ENCODE measurements around the gene PACC1.
"Not testable (repeated sequence)": the region's sequence is repeated elsewhere in the genome, so short reads cannot be mapped to it uniquely, and the experiment has no call there.

PACC1 gene

DNA sequence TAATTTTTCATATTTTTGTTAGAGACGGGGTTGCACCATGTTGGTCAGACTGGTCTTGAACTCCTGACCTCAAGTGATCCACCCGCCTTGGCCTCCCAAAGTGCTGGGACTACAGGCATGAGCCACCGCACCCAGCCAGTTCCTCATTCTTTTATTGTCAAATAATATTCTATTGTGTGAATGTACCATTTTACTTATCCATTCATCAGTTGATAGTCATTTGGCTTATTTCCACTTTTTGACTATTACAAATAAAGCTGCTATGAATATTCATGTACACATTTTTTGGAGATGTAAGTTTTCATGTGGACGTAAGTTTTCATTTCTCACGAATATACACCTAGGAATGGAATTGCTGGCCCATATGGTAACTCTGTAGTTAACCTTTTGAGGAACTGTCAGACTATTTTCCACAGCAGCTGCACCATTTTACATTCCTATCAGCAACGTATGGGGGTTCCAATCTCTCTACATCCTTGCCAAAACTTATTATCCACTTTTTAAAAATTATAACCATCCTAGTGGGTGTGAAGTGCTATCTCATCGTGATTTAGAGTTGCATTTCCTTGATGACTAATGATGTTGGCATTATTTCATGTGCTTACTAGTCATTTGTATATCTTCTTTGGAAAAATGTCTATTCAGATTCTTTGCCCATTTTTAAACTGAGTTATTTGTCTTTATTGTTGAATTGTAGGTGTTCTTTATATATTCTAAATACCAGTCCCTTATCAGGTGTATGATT lies 12.7 kb downstream of the PACC1 start:
- Histone ChIP-seq H3K27ac (no peak overlapping the region), H3K4me3 (no peak overlapping the region), H3K27me3 (no peaks in the 10 kb centered on the region), H3K4me1 (no peaks in the 10 kb centered on the region), H3K9me3 (no peaks in the 10 kb centered on the region), H3K36me3 (peaks cover 3 to 7% (median 7%) of the 10 kb centered on the region in 3 donors)
- intact Hi-C loops (cut with DNase I; ENCODE audit: low total_unique reads) = no loop called here
- TF ChIP-seq, protein P1, sequence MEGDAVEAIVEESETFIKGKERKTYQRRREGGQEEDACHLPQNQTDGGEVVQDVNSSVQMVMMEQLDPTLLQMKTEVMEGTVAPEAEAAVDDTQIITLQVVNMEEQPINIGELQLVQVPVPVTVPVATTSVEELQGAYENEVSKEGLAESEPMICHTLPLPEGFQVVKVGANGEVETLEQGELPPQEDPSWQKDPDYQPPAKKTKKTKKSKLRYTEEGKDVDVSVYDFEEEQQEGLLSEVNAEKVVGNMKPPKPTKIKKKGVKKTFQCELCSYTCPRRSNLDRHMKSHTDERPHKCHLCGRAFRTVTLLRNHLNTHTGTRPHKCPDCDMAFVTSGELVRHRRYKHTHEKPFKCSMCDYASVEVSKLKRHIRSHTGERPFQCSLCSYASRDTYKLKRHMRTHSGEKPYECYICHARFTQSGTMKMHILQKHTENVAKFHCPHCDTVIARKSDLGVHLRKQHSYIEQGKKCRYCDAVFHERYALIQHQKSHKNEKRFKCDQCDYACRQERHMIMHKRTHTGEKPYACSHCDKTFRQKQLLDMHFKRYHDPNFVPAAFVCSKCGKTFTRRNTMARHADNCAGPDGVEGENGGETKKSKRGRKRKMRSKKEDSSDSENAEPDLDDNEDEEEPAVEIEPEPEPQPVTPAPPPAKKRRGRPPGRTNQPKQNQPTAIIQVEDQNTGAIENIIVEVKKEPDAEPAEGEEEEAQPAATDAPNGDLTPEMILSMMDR (IDR thresholded peaks at IDR 0.05) = no peak
- no peak for DNase-seq

DNA sequence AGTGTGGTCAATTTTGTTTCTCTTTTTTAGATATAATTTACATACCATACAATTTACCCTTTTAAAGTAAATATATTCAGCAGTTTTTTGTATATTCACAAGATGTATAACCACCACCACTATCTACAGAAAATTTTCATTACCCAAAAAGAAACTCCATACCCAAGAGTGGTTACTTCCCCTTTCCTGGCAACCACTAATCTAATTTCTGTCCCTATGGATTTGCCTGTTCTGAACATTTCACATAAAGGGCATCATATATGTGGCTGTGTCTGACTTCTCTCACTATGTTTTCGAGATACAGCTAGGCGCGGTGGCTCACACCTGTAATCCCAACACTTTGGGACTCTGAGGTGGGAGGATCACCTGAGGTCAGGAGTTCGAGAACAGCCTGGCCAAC lies 13.6 kb downstream of the PACC1 start:
- DNase-seq = no peak
- intact Hi-C loops (cut with DNase I; ENCODE audit: low total_unique reads) = no loop called here
- no peak overlapping the region for H3K27ac ChIP-seq
- TF ChIP-seq, protein P1 (IDR thresholded peaks at IDR 0.05) = no peak
- no peaks in the 10 kb centered on the region for H3K27me3 ChIP-seq
- H3K4me1 ChIP-seq = no peaks in the 10 kb centered on the region
- H3K9me3 ChIP-seq = no peaks in the 10 kb centered on the region
- H3K36me3 ChIP-seq = peaks cover 0 to 6% (median 0%) of the 10 kb centered on the region in 3 donors
- H3K4me3 ChIP-seq = no peak overlapping the region

DNA sequence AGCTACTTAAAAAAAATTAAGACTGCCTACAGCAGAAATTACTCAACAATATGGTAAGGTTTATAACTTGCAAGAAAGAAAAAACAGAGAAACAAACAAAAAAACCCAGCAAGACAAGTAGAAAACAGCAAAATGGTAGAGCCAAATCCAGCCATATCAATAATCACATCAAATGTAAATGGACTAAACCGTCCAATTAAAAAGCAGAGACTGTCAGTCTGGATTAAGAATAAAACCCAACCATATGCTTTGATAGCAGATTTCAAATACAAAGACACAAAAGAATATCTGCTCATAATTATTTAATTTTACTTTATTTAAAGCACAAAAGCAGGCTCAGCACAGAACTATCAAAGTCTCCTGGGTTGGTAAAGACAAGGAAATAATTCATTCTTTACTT lies 17.5 kb downstream of the PACC1 start:
- H3K4me1 ChIP-seq = no peaks in the 10 kb centered on the region
- no peak overlapping the region for H3K4me3 ChIP-seq
- TF ChIP-seq, protein P1 (IDR thresholded peaks at IDR 0.05) = no peak
- H3K36me3 ChIP-seq = peaks cover 0 to 6% (median 0%) of the 10 kb centered on the region in 3 donors
- DNase-seq = no peak
- no peaks in the 10 kb centered on the region for H3K9me3 ChIP-seq
- intact Hi-C loops (cut with DNase I; ENCODE audit: low total_unique reads) = no loop called here
- H3K27me3 ChIP-seq = no peaks in the 10 kb centered on the region
- H3K27ac ChIP-seq = no peak overlapping the region

DNA sequence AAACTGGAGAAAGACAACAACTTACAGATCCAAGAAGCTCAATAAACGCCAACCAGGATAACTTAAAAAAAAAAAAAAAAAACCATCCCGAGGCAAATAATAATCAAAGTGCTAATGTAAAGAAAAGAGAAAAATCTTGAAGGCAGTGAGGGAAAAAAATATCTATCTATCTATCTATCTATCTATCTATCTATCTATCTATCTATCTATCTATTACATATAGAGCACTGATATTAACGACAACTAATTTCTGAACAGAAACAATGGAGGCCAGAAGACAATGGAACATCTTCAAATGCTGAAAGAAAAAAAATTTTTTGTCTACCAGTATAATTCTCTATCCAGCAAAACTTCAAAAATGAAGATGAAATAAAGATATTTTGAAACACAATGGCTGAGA lies 18.0 kb downstream of the PACC1 start:
- Histone ChIP-seq H3K4me3 (no peak overlapping the region), H3K4me1 (no peaks in the 10 kb centered on the region), H3K9me3 (no peaks in the 10 kb centered on the region), H3K27ac (no peak overlapping the region), H3K36me3 (peaks cover 0 to 6% (median 0%) of the 10 kb centered on the region in 3 donors), H3K27me3 (no peaks in the 10 kb centered on the region)
- TF ChIP-seq, protein P1 (IDR thresholded peaks at IDR 0.05) = no peak
- no peak for DNase-seq
- intact Hi-C loops (cut with DNase I; ENCODE audit: low total_unique reads) = no loop called here

DNA sequence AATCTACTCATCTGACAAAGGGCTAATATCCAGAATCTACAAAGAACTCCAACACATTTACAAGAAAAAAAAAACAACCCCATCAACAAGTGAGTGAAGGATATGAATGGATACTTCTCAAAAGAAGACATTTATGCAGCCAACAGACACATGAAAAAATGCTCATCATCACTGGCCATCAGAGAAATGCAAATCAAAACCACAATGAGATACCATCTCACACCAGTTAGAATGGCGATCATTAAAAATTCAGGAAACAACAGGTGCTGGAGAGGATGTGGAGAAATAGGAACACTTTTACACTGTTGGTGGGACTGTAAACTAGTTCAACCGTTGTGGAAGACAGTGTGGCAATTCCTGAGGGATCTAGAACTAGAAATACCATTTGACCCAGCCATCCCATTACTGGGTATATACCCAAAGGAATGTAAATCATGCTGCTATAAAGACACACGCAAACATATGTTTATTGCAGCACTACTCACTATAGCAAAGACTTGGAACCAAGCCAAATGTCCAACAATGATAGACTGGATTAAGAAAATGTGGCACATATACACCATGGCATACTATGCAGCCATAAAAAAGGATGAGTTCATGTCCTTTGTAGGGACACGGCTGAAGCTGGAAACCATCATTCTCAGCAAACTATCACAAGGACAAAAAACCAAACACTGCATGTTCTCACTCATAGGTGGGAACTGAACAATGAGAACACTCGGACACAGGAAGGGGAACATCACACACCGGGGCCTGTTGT lies 18.8 kb downstream of the PACC1 start:
- H3K9me3 ChIP-seq; DNase-seq; H3K4me1 ChIP-seq; H3K36me3 ChIP-seq; H3K4me3 ChIP-seq; H3K27ac ChIP-seq; H3K27me3 ChIP-seq; intact Hi-C loops (cut with DNase I; ENCODE audit: low total_unique reads): not testable (repeated sequence)

Measured in tibial artery (tissue), 4 donors.